Ovary (tissue), 3 donors: ENCODE measurements around the gene TRPM3.

Experiments used
- POLR2A ChIP-seq: fragments of 450-650 bp; IDR thresholded peaks from one replicate; pipeline ENCODE4 v1.6.1; 2017; ENCODE audit warnings: antibody characterized with exemption, mild to moderate bottlenecking, moderate library complexity
- TF ChIP-seq, protein P1 (sequence below), 3 donors: fragments of 450-650 bp in 2 of 3; fragments of 200-600 bp in 1 of 3; IDR thresholded peaks; one replicate each; pipeline versions ENCODE4 v1.5.1 to v1.8.0; 2016 to 2022; ENCODE audit warnings: antibody characterized with exemption in 3 of 3, mild to moderate bottlenecking in 1 of 3
- donor health status: DM: no; HTN: no; CAD: no.

DNA sequence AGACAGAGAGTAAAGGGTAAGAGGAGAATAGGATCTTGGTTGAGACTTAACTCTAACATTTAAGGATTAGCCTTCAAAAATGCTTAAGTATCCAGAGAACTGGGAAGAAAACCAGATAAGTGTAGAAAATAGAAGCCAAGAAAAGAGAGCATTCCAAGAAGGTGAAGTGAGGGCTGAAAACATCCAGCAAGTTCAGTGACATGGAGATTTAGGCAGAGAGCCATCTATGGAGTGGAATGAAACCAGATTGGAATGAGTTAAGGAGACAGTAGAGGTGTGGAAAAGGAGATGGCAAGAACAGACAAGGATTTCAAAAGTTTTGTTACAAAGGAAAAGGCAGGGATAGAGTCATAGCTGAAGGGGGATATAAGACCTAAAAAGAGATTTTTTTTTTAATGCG lies 188.1 kb downstream of the TRPM3 start:
- TF ChIP-seq, protein P1, sequence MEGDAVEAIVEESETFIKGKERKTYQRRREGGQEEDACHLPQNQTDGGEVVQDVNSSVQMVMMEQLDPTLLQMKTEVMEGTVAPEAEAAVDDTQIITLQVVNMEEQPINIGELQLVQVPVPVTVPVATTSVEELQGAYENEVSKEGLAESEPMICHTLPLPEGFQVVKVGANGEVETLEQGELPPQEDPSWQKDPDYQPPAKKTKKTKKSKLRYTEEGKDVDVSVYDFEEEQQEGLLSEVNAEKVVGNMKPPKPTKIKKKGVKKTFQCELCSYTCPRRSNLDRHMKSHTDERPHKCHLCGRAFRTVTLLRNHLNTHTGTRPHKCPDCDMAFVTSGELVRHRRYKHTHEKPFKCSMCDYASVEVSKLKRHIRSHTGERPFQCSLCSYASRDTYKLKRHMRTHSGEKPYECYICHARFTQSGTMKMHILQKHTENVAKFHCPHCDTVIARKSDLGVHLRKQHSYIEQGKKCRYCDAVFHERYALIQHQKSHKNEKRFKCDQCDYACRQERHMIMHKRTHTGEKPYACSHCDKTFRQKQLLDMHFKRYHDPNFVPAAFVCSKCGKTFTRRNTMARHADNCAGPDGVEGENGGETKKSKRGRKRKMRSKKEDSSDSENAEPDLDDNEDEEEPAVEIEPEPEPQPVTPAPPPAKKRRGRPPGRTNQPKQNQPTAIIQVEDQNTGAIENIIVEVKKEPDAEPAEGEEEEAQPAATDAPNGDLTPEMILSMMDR (IDR thresholded peaks at IDR 0.05) = no peak
- TF ChIP-seq POLR2A = no peak
